ENCODE results near the gene C18orf32. TPM values are rescaled to one million over a fixed set of nuclear protein-coding genes. Genes with fewer than 3 reads are reported as not detected.
A peak's percentile ranks its signal among the peaks of the same experiment; 100 is the strongest.

Gene C18orf32
- total and polyA plus RNA-seq, 2 of the 13 experiments (the other 11 are each of a cell fraction or from before 2014, with no cell fraction given), result 17.6 to 20.6 TPM

DNA sequence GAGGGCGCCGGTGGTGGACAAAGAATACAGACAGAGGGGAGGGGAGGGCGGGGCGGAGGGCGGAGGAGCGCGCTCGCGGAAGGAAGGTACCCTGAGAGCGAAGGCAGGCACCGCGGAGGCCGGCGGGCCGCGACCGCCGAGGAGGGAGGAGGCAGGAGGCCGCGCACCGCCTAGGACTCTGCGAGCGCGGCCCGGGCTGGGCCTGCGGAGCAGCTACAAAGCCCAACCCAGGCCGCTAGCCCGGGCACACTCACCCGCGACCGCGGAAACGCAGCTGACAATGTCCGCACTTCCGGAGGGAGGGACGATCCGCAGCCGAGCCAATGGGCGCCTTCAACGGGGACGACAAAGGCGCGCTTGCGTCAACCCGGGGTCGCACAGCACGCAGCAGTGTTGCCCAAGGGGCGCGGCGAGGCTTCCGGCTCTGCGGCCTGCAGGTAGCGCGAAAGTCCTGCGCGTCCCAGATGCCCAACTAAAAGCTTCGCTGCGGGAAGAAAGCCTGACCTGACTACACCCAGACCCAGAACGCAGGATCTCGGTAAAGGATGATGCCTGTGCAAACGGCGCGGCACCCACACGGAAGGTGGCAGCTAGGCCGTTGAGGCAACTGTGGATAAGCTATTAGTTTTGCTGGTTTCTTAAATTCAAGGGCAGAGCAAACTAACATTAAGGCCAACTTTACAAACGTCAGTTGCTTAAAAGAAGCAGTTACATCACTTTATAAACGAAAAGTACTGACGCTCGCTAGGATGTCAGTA lies at the start of gene C18orf32 (continued):
- TF ChIP-seq, protein P1, sequence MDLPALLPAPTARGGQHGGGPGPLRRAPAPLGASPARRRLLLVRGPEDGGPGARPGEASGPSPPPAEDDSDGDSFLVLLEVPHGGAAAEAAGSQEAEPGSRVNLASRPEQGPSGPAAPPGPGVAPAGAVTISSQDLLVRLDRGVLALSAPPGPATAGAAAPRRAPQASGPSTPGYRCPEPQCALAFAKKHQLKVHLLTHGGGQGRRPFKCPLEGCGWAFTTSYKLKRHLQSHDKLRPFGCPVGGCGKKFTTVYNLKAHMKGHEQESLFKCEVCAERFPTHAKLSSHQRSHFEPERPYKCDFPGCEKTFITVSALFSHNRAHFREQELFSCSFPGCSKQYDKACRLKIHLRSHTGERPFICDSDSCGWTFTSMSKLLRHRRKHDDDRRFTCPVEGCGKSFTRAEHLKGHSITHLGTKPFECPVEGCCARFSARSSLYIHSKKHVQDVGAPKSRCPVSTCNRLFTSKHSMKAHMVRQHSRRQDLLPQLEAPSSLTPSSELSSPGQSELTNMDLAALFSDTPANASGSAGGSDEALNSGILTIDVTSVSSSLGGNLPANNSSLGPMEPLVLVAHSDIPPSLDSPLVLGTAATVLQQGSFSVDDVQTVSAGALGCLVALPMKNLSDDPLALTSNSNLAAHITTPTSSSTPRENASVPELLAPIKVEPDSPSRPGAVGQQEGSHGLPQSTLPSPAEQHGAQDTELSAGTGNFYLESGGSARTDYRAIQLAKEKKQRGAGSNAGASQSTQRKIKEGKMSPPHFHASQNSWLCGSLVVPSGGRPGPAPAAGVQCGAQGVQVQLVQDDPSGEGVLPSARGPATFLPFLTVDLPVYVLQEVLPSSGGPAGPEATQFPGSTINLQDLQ (CRISPR knock-in tag; IDR thresholded peaks at IDR 0.05), result no peak
- TF ChIP-seq, protein P2, sequence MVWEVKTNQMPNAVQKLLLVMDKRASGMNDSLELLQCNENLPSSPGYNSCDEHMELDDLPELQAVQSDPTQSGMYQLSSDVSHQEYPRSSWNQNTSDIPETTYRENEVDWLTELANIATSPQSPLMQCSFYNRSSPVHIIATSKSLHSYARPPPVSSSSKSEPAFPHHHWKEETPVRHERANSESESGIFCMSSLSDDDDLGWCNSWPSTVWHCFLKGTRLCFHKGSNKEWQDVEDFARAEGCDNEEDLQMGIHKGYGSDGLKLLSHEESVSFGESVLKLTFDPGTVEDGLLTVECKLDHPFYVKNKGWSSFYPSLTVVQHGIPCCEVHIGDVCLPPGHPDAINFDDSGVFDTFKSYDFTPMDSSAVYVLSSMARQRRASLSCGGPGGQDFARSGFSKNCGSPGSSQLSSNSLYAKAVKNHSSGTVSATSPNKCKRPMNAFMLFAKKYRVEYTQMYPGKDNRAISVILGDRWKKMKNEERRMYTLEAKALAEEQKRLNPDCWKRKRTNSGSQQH (CRISPR knock-in tag; IDR thresholded peaks at IDR 0.05; ENCODE audit: low read depth), result 0 out of 2 replicates have a peak, but pooled peaks have one; percentile 67
- TF ChIP-seq KLF15 (CRISPR knock-in tag; IDR thresholded peaks at IDR 0.05; ENCODE audit: borderline replicate concordance) (peak; percentile 70; the same call in 1 of the 2 replicates), FOXC1 (CRISPR knock-in tag; IDR thresholded peaks at IDR 0.05; ENCODE audit: borderline replicate concordance) (peak; percentile 98), SIN3B (IDR thresholded peaks at IDR 0.05; ENCODE audit: low read length) (no peak), KDM6A (CRISPR knock-in tag; IDR thresholded peaks at IDR 0.05; ENCODE audit: low read depth) (no peak), ZSCAN22 (CRISPR knock-in tag; IDR thresholded peaks at IDR 0.05) (no peak), HCFC1 (IDR thresholded peaks at IDR 0.05; ENCODE audit: low read depth, low read length) (no peak), NRL (CRISPR knock-in tag; IDR thresholded peaks at IDR 0.05; ENCODE audit: borderline replicate concordance) (peak; percentile 97), TARDBP (CRISPR knock-in tag; IDR thresholded peaks at IDR 0.05) (peak; percentile 96), ARNT (IDR thresholded peaks at IDR 0.05) (no peak), ZNF263 (CRISPR knock-in tag; IDR thresholded peaks at IDR 0.05) (peak; percentile 50), ZNF3 (CRISPR knock-in tag; IDR thresholded peaks at IDR 0.05) (no peak), TP53 (CRISPR knock-in tag; conservative IDR thresholded peaks at IDR 0.05) (peak; percentile 82; the same call in 1 of the 2 replicates), ZNF607 (CRISPR knock-in tag; IDR thresholded peaks at IDR 0.05; ENCODE audit: borderline replicate concordance) (peak; percentile 88; the same call in 1 of the 2 replicates)
- TF ChIP-seq, protein P3, sequence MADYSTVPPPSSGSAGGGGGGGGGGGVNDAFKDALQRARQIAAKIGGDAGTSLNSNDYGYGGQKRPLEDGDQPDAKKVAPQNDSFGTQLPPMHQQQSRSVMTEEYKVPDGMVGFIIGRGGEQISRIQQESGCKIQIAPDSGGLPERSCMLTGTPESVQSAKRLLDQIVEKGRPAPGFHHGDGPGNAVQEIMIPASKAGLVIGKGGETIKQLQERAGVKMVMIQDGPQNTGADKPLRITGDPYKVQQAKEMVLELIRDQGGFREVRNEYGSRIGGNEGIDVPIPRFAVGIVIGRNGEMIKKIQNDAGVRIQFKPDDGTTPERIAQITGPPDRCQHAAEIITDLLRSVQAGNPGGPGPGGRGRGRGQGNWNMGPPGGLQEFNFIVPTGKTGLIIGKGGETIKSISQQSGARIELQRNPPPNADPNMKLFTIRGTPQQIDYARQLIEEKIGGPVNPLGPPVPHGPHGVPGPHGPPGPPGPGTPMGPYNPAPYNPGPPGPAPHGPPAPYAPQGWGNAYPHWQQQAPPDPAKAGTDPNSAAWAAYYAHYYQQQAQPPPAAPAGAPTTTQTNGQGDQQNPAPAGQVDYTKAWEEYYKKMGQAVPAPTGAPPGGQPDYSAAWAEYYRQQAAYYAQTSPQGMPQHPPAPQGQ (CRISPR knock-in tag; IDR thresholded peaks at IDR 0.05; ENCODE audit: borderline replicate concordance), result no peak
- TF ChIP-seq, protein P4, sequence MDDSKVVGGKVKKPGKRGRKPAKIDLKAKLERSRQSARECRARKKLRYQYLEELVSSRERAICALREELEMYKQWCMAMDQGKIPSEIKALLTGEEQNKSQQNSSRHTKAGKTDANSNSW (CRISPR knock-in tag; IDR thresholded peaks at IDR 0.05; ENCODE audit: borderline replicate concordance), result 0 out of 2 replicates have a peak, but pooled peaks have one; percentile 29
- TF ChIP-seq, protein P5, sequence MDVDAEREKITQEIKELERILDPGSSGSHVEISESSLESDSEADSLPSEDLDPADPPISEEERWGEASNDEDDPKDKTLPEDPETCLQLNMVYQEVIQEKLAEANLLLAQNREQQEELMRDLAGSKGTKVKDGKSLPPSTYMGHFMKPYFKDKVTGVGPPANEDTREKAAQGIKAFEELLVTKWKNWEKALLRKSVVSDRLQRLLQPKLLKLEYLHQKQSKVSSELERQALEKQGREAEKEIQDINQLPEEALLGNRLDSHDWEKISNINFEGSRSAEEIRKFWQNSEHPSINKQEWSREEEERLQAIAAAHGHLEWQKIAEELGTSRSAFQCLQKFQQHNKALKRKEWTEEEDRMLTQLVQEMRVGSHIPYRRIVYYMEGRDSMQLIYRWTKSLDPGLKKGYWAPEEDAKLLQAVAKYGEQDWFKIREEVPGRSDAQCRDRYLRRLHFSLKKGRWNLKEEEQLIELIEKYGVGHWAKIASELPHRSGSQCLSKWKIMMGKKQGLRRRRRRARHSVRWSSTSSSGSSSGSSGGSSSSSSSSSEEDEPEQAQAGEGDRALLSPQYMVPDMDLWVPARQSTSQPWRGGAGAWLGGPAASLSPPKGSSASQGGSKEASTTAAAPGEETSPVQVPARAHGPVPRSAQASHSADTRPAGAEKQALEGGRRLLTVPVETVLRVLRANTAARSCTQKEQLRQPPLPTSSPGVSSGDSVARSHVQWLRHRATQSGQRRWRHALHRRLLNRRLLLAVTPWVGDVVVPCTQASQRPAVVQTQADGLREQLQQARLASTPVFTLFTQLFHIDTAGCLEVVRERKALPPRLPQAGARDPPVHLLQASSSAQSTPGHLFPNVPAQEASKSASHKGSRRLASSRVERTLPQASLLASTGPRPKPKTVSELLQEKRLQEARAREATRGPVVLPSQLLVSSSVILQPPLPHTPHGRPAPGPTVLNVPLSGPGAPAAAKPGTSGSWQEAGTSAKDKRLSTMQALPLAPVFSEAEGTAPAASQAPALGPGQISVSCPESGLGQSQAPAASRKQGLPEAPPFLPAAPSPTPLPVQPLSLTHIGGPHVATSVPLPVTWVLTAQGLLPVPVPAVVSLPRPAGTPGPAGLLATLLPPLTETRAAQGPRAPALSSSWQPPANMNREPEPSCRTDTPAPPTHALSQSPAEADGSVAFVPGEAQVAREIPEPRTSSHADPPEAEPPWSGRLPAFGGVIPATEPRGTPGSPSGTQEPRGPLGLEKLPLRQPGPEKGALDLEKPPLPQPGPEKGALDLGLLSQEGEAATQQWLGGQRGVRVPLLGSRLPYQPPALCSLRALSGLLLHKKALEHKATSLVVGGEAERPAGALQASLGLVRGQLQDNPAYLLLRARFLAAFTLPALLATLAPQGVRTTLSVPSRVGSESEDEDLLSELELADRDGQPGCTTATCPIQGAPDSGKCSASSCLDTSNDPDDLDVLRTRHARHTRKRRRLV (CRISPR knock-in tag; IDR thresholded peaks at IDR 0.05), result peak; percentile 53; the same call in 1 of the 2 replicates

Measured in HepG2 (cell line).